Endothelial cell of umbilical vein (primary cell): ENCODE results near the gene PIAS2. TPM values are rescaled to one million over a fixed set of nuclear protein-coding genes. Genes with fewer than 3 reads are reported as not detected.

Experiments
- BruUV-seq: library from RNA; stranded (reverse); fragments of 400-500 nt; replicated peaks from 2 replicates; lab custom pipeline; 2021; lab: Mats Ljungman, UMichigan
- CTCF ChIA-PET: fragments of 300-600, 350-600 bp; sonication (Branson Sonifier 250); formaldehyde crosslinking; loops from one replicate; lab custom pipeline; 2021; ENCODE audit warnings: antibody characterized with exemption, inconsistent platforms; lab: Charles Lee
- POLR2A ChIA-PET: fragments of 300-600, 350-600 bp; sonication (Branson Sonifier 250); formaldehyde crosslinking; loops from one replicate; lab custom pipeline; 2021; ENCODE audit warnings: antibody characterized with exemption, inconsistent platforms; lab: Charles Lee
- DNase-seq: peaks from one replicate; pipeline ENCODE4 v3.0.0-alpha.2; 2011; ENCODE audit warnings: low read depth, low spot score
- FAIRE-seq: peaks from 2 replicates; lab custom pipeline; 2011; peaks lifted over from hg19 to GRCh38; lab: Jason Lieb, UNC
- H2AFZ ChIP-seq: 2 replicates; pipeline ENCODE4 v1.6.0; 2012; ENCODE audit warnings: low read depth, low read length, control low read depth, inconsistent platforms
- H3K27ac ChIP-seq: 2 replicates; pipeline ENCODE4 v1.5.1; 2011; ENCODE audit warnings: low read depth, mild to moderate bottlenecking, control low read depth, low read length, moderate library complexity; ENCODE audit not compliant: insufficient read depth
- H3K27me3 ChIP-seq, 2 experiments: 2 replicates each; pipeline versions ENCODE4 v1.6.0 to v1.6.1; 2011; ENCODE audit warnings: low read length in 2 of 2, mixed read lengths in 1 of 2; ENCODE audit not compliant: control insufficient read depth in 2 of 2, insufficient read depth in 2 of 2
- H3K36me3 ChIP-seq, 2 experiments: 2 replicates in 1 of 2; 3 replicates in 1 of 2; pipeline ENCODE4 v1.5.1; 2011; ENCODE audit warnings: low read length in 2 of 2, mild to moderate bottlenecking in 1 of 2, moderate library complexity in 1 of 2; ENCODE audit not compliant: control insufficient read depth in 2 of 2, insufficient read depth in 2 of 2; ENCODE audit errors: extremely low read depth in 1 of 2
- H3K4me1 ChIP-seq: 3 replicates; pipeline ENCODE4 v1.5.1; 2011; ENCODE audit warnings: mild to moderate bottlenecking, low read length; ENCODE audit not compliant: control insufficient read depth, insufficient read depth; ENCODE audit errors: extremely low read depth
- H3K4me2 ChIP-seq: 2 replicates; pipeline ENCODE4 v1.6.1; 2011; ENCODE audit warnings: low read length, control low read depth, mixed read lengths; ENCODE audit not compliant: insufficient read depth
- H3K4me3 ChIP-seq, 3 experiments: fragments of 200-600 bp in 1 of 3; sonication (generic), shearing (Covaris generic) in 1 of 3; replicated peaks in 1 of 3; 2 replicates each; pipeline ENCODE4 v1.5.1; 2011 to 2016; ENCODE audit warnings: control low read depth in 3 of 3, low read length in 3 of 3, mild to moderate bottlenecking in 2 of 3, inconsistent platforms in 1 of 3, low read depth in 1 of 3, moderate library complexity in 1 of 3; ENCODE audit not compliant: insufficient read depth in 1 of 3
- H3K79me2 ChIP-seq: 2 replicates; pipeline ENCODE4 v1.6.0; 2012; ENCODE audit warnings: low read length, inconsistent platforms; ENCODE audit not compliant: control insufficient read depth, insufficient read depth
- H3K9ac ChIP-seq: replicated peaks from 2 replicates; pipeline ENCODE3; 2011; ENCODE audit warnings: low read length, control low read depth; ENCODE audit not compliant: insufficient read depth; ENCODE audit errors: extremely low read depth
- H3K9me1 ChIP-seq: replicated peaks from 3 replicates; pipeline ENCODE4 v1.6.0; 2011; ENCODE audit warnings: mild to moderate bottlenecking, low read length; ENCODE audit not compliant: control insufficient read depth, insufficient read depth; ENCODE audit errors: extremely low read depth
- H3K9me3 ChIP-seq: replicated peaks from 2 replicates; pipeline ENCODE4 v1.5.1; 2012; ENCODE audit warnings: low read length, inconsistent platforms; ENCODE audit not compliant: control insufficient read depth, insufficient read depth
- H4K20me1 ChIP-seq: replicated peaks from 2 replicates; pipeline ENCODE3; 2011; ENCODE audit warnings: mild to moderate bottlenecking, low read length; ENCODE audit not compliant: control insufficient read depth, insufficient read depth; ENCODE audit errors: extremely low read depth
- EZH2 ChIP-seq: IDR thresholded peaks from 2 replicates; pipeline ENCODE4 v1.6.1; 2012; ENCODE audit warnings: borderline replicate concordance, low read depth, mild to moderate bottlenecking, moderate library complexity, low read length, inconsistent platforms; ENCODE audit not compliant: severe bottlenecking
- FOS ChIP-seq: IDR thresholded peaks from 2 replicates; pipeline ENCODE4 v1.6.1; 2011; ENCODE audit warnings: mild to moderate bottlenecking, low read length, moderate library complexity, borderline replicate concordance; ENCODE audit not compliant: insufficient read depth
- GATA2 ChIP-seq: IDR thresholded peaks from 2 replicates; pipeline ENCODE4 v1.7.0; 2011; ENCODE audit warnings: low read depth, mild to moderate bottlenecking, moderate library complexity, mixed read lengths, low read length; ENCODE audit not compliant: insufficient read length, insufficient read depth
- JUN ChIP-seq: IDR thresholded peaks from 2 replicates; pipeline ENCODE4 v1.6.1; 2011; ENCODE audit warnings: borderline replicate concordance, low read depth; ENCODE audit not compliant: insufficient read length, insufficient read depth
- MAX ChIP-seq: IDR thresholded peaks from 2 replicates; pipeline ENCODE4 v1.6.1; 2011; ENCODE audit not compliant: insufficient read depth, insufficient read length
- MYC ChIP-seq: IDR thresholded peaks from one replicate; pipeline ENCODE4 v1.6.1; 2011; ENCODE audit warnings: mild to moderate bottlenecking, low read depth, low read length
- POLR2A ChIP-seq: IDR thresholded peaks from 2 replicates; pipeline ENCODE4 v1.6.1; 2012; ENCODE audit warnings: low read depth, mild to moderate bottlenecking, control low read depth, low read length
- POLR2AphosphoS5 ChIP-seq: IDR thresholded peaks from 2 replicates; pipeline ENCODE4 v1.6.1; 2012; ENCODE audit warnings: low read depth, mild to moderate bottlenecking, control low read depth, low read length, moderate library complexity; ENCODE audit not compliant: insufficient read depth
- dilution Hi-C: fragments of 300-500 bp; cut with MboI; formaldehyde crosslinking; loops from one replicate; pipeline ENCODE4 v1.15.0; 2019; ENCODE audit warnings: low sequenced_read_pairs; ENCODE audit not compliant: extremely low pct_ligation_motif_present
- intact Hi-C: fragments of 100-400 bp; cut with micrococcal nuclease; formaldehyde crosslinking; loops from one replicate; pipeline ENCODE4 v1.10.0; 2022
- polyA plus RNA-seq, 4 experiments: library from polyadenylated mRNA; depleted of rRNA in 3 of 4; stranded (reverse) in 3 of 4; unstranded in 1 of 4; fragments of >200 nt; gene quantifications; 2 replicates each; pipeline versions ENCODE4 v1.2.1 to v1.2.3, GENCODE V29; 2011 to 2012; ENCODE audit warnings: missing spikeins in 1 of 4
- total RNA-seq: library from RNA; stranded (reverse); gene quantifications from 2 replicates; pipeline ENCODE4 v1.2.3, GENCODE V29; 2021
- TF ChIP-seq, protein P1 (sequence below), 2 donors: IDR thresholded peaks; 1 replicate in 1 of 2; 2 replicates in 1 of 2; pipeline ENCODE4 v1.5.1; 2011; ENCODE audit warnings: low read length in 2 of 2, mild to moderate bottlenecking in 2 of 2, moderate library complexity in 2 of 2, control low read depth in 1 of 2, inconsistent platforms in 1 of 2, low read depth in 1 of 2; ENCODE audit not compliant: insufficient read depth in 1 of 2; ENCODE audit errors: extremely low read depth in 1 of 2

PIAS2 gene
- total and polyA plus RNA-seq, 2 donors (not counting 3 experiments of a cell fraction or from before 2014, with no cell fraction given): 7.0 to 34.3 TPM

GRCh38 chr18:46856973-46857372, 60.3 kb downstream of the PIAS2 start:
- ChIA-PET POLR2A (no interaction called here), CTCF (no interaction called here)
- no peak for TF ChIP-seq GATA2
- TF ChIP-seq, protein P1, sequence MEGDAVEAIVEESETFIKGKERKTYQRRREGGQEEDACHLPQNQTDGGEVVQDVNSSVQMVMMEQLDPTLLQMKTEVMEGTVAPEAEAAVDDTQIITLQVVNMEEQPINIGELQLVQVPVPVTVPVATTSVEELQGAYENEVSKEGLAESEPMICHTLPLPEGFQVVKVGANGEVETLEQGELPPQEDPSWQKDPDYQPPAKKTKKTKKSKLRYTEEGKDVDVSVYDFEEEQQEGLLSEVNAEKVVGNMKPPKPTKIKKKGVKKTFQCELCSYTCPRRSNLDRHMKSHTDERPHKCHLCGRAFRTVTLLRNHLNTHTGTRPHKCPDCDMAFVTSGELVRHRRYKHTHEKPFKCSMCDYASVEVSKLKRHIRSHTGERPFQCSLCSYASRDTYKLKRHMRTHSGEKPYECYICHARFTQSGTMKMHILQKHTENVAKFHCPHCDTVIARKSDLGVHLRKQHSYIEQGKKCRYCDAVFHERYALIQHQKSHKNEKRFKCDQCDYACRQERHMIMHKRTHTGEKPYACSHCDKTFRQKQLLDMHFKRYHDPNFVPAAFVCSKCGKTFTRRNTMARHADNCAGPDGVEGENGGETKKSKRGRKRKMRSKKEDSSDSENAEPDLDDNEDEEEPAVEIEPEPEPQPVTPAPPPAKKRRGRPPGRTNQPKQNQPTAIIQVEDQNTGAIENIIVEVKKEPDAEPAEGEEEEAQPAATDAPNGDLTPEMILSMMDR (IDR thresholded peaks at IDR 0.05; ENCODE audit: extremely low read depth in 1 of 2, insufficient read depth in 1 of 2, low read depth in 1 of 2, low read length in 2 of 2): no peak
- no peak for TF ChIP-seq EZH2
- Histone ChIP-seq H3K36me3 (no peaks in the 10 kb centered on the region), H2AFZ (no peak overlapping the region), H3K27me3 (no peaks in the 10 kb centered on the region), H3K9me1 (no peaks in the 10 kb centered on the region), H3K4me3 (no peak overlapping the region), H3K4me1 (peaks cover 3% of the 10 kb centered on the region), H3K79me2 (no peaks in the 10 kb centered on the region), H3K9ac (no peak overlapping the region), H3K4me2 (no peak overlapping the region), H3K9me3 (no peaks in the 10 kb centered on the region), H3K27ac (no peak overlapping the region), H4K20me1 (no peaks in the 10 kb centered on the region)
- intact Hi-C loops (no loop called here), dilution Hi-C loops (no loop called here)
- DNase-seq: no peak
- no peak for FAIRE-seq
- no TSS peak for BruUV-seq

- intact Hi-C loops: no loop called here
- FAIRE-seq (no peak), DNase-seq (no peak)
- Histone ChIP-seq H3K36me3 (no peaks in the 10 kb centered on the region), H3K27me3 (no peaks in the 10 kb centered on the region), H4K20me1 (peaks cover 2% of the 10 kb centered on the region), H3K79me2 (no peaks in the 10 kb centered on the region), H2AFZ (no peak overlapping the region), H3K9me1 (no peaks in the 10 kb centered on the region), H3K4me3 (no peak overlapping the region), H3K9ac (no peak overlapping the region), H3K4me2 (no peak overlapping the region), H3K4me1 (no peaks in the 10 kb centered on the region), H3K9me3 (no peaks in the 10 kb centered on the region), H3K27ac (no peak overlapping the region)
- dilution Hi-C loops: no loop called here
- no TSS peak for BruUV-seq
- TF ChIP-seq FOS (no peak), GATA2 (no peak), MAX (no peak), JUN (no peak), POLR2A (no peak), POLR2AphosphoS5 (no peak), EZH2 (no peak), MYC (no peak)
- TF ChIP-seq, protein P1 (IDR thresholded peaks at IDR 0.05; ENCODE audit: extremely low read depth in 1 of 2, insufficient read depth in 1 of 2, low read depth in 1 of 2, low read length in 2 of 2): no peak
- POLR2A ChIA-PET: no interaction called here
- CTCF ChIA-PET: interaction anchor here (0.6 kb wide), 1 partner anchor 69 kb away, joined by 3 read pairs; the partner anchor contains the start of genes KATNAL2 and PIAS2
Measured at GRCh38 chr18:46849007-46849406, 68.3 kb downstream of the PIAS2 start.
